Measurements from ENCODE around the gene TCIRG1. TPM values are rescaled to one million over a fixed set of nuclear protein-coding genes. Genes with fewer than 3 reads are reported as not detected.

The TCIRG1 gene
- total and polyA plus RNA-seq, 2 of the 13 experiments (the other 11 are each of a cell fraction or from before 2014, with no cell fraction given) = 48.0 to 69.6 TPM

GRCh38 chr11:68016904-68017817 lies 21.7 kb upstream of the TCIRG1 start (continued):
- no peak for TF ChIP-seq DMTF1 (CRISPR knock-in tag; IDR thresholded peaks at IDR 0.05)
- TF ChIP-seq, protein P1, sequence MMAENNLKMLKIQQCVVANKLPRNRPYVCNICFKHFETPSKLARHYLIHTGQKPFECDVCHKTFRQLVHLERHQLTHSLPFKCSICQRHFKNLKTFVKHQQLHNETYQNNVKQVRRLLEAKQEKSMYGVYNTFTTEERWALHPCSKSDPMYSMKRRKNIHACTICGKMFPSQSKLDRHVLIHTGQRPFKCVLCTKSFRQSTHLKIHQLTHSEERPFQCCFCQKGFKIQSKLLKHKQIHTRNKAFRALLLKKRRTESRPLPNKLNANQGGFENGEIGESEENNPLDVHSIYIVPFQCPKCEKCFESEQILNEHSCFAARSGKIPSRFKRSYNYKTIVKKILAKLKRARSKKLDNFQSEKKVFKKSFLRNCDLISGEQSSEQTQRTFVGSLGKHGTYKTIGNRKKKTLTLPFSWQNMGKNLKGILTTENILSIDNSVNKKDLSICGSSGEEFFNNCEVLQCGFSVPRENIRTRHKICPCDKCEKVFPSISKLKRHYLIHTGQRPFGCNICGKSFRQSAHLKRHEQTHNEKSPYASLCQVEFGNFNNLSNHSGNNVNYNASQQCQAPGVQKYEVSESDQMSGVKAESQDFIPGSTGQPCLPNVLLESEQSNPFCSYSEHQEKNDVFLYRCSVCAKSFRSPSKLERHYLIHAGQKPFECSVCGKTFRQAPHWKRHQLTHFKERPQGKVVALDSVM (CRISPR knock-in tag; IDR thresholded peaks at IDR 0.05) = peak; percentile 86
- TF ChIP-seq ZNF362 (CRISPR knock-in tag; IDR thresholded peaks at IDR 0.05; ENCODE audit: borderline replicate concordance) = no peak
- 0 out of 2 replicates have a peak, but pooled peaks have one; percentile 19 for TF ChIP-seq ZNF3 (CRISPR knock-in tag; IDR thresholded peaks at IDR 0.05)
- peak; percentile 68 to 71; a peak in 3 of 4 replicates for TF ChIP-seq NR2F1 (CRISPR knock-in tag; IDR thresholded peaks at IDR 0.05)
- TF ChIP-seq ZNF280D (CRISPR knock-in tag; IDR thresholded peaks at IDR 0.05) = no peak
- TF ChIP-seq, protein P2, sequence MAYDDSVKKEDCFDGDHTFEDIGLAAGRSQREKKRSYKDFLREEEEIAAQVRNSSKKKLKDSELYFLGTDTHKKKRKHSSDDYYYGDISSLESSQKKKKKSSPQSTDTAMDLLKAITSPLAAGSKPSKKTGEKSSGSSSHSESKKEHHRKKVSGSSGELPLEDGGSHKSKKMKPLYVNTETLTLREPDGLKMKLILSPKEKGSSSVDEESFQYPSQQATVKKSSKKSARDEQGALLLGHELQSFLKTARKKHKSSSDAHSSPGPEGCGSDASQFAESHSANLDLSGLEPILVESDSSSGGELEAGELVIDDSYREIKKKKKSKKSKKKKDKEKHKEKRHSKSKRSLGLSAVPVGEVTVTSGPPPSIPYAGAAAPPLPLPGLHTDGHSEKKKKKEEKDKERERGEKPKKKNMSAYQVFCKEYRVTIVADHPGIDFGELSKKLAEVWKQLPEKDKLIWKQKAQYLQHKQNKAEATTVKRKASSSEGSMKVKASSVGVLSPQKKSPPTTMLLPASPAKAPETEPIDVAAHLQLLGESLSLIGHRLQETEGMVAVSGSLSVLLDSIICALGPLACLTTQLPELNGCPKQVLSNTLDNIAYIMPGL (CRISPR knock-in tag; IDR thresholded peaks at IDR 0.05; ENCODE audit: borderline replicate concordance in 1 of 2, low read depth in 1 of 2) = peak; percentile 44 to 48; a peak in 2 of 4 replicates
- peak; percentile 47; the same call in 1 of the 2 replicates for TF ChIP-seq NCOA2 (CRISPR knock-in tag; IDR thresholded peaks at IDR 0.05)
- no peak for TF ChIP-seq ZNF549 (CRISPR knock-in tag; IDR thresholded peaks at IDR 0.05)
- TF ChIP-seq HNRNPLL (IDR thresholded peaks at IDR 0.05; ENCODE audit: low read depth, low read length, poor library complexity, severe bottlenecking) = no peak
- TF ChIP-seq RBM39 (IDR thresholded peaks at IDR 0.05; ENCODE audit: low read depth, low read length, poor library complexity, severe bottlenecking) = no peak
- TF ChIP-seq HNF4G (IDR thresholded peaks at IDR 0.05; ENCODE audit: borderline replicate concordance, low read depth, low read length) = peak; percentile 31; the same call in 1 of the 2 replicates
- 0 out of 2 replicates have a peak, but pooled peaks have one; percentile 20 for TF ChIP-seq HNF4G (CRISPR knock-in tag; IDR thresholded peaks at IDR 0.05; ENCODE audit: borderline replicate concordance, low read depth)
- peak; percentile 66; the same call in 1 of the 2 replicates for TF ChIP-seq ZNF256 (CRISPR knock-in tag; conservative IDR thresholded peaks at IDR 0.05)
- peak; percentile 56; the same call in 1 of the 2 replicates for TF ChIP-seq TP53 (CRISPR knock-in tag; conservative IDR thresholded peaks at IDR 0.05)

All from HepG2 (cell line).